Measurements from ENCODE around the gene ELK3. TPM values are rescaled to one million over a fixed set of nuclear protein-coding genes. Genes with fewer than 3 reads are reported as not detected.

ELK3 gene
- polyA plus RNA-seq, 3 donors: 12.1 to 14.9 (median 14.6) TPM

- Histone ChIP-seq H3K4me3 (replicated peaks in 1 of 3; ENCODE audit: low read depth in 2 of 3, low read length in 3 of 3) (no peak overlapping the region), H3K9ac (ENCODE audit: insufficient read depth, low read length, poor library complexity, severe bottlenecking) (no peak overlapping the region), H4K20me1 (ENCODE audit: insufficient read depth, low read length) (no peaks in the 10 kb centered on the region), H3K27me3 (ENCODE audit: control insufficient read depth in 2 of 2, insufficient read depth in 2 of 2, low read length in 2 of 2) (no peaks in the 10 kb centered on the region), H3K4me2 (replicated peaks; ENCODE audit: extremely low read depth, low read length, poor library complexity, severe bottlenecking) (no peak overlapping the region), H3K4me1 (ENCODE audit: control insufficient read depth in 1 of 2, insufficient read depth in 2 of 2, low read length in 2 of 2) (no peaks in the 10 kb centered on the region), H2AFZ (ENCODE audit: insufficient read depth, low read depth, low read length, poor library complexity, severe bottlenecking) (no peak overlapping the region), H3K27ac (ENCODE audit: low read depth in 1 of 2, low read length in 2 of 2) (no peak overlapping the region), H3K79me2 (ENCODE audit: insufficient read depth, low read length) (no peaks in the 10 kb centered on the region), H3K9me3 (replicated peaks in 1 of 2; ENCODE audit: control insufficient read depth in 1 of 2, insufficient read depth in 1 of 2, low read length in 2 of 2) (no peaks in the 10 kb centered on the region), H3K36me3 (replicated peaks in 1 of 2; ENCODE audit: control insufficient read depth in 1 of 2, insufficient read depth in 2 of 2, low read length in 2 of 2) (no peaks in the 10 kb centered on the region)
- no peaks in the 10 kb centered on the region for H3K4me1 Mint-ChIP-seq
- intact Hi-C loops (cut with micrococcal nuclease): no loop called here
- no peak for TF ChIP-seq CTCF (IDR thresholded peaks at IDR 0.05)
- H3K27ac Mint-ChIP-seq: no peak overlapping the region
- WGBS (ENCODE audit: insufficient coverage): 100% methylated on average over 3 of the region's 7 CpGs
- H3K4me3 Mint-ChIP-seq: no peak overlapping the region
- H3K36me3 Mint-ChIP-seq: no peaks in the 10 kb centered on the region
- no peak for DNase-seq
- H3K27me3 Mint-ChIP-seq (ENCODE audit: low read depth in 3 of 3): peaks cover 0 to 8% (median 0%) of the 10 kb centered on the region in 3 donors
- no peaks in the 10 kb centered on the region for H3K9me3 Mint-ChIP-seq
Observed at GRCh38 chr12:96155781-96156180, 38.4 kb upstream of the ELK3 start.

GRCh38 chr12:96156211-96156610 lies 38.0 kb upstream of the ELK3 start:
- H3K4me1 ChIP-seq (ENCODE audit: control insufficient read depth in 1 of 2, insufficient read depth in 2 of 2, low read length in 2 of 2): no peaks in the 10 kb centered on the region
- H3K9ac ChIP-seq (ENCODE audit: insufficient read depth, low read length, poor library complexity, severe bottlenecking): no peak overlapping the region
- no peaks in the 10 kb centered on the region for H3K79me2 ChIP-seq (ENCODE audit: insufficient read depth, low read length)
- H2AFZ ChIP-seq (ENCODE audit: insufficient read depth, low read depth, low read length, poor library complexity, severe bottlenecking): no peak overlapping the region
- no peak overlapping the region for H3K4me2 ChIP-seq (replicated peaks; ENCODE audit: extremely low read depth, low read length, poor library complexity, severe bottlenecking)
- H4K20me1 ChIP-seq (ENCODE audit: insufficient read depth, low read length): no peaks in the 10 kb centered on the region
- DNase-seq: no peak
- no peaks in the 10 kb centered on the region for H3K9me3 ChIP-seq (replicated peaks in 1 of 2; ENCODE audit: control insufficient read depth in 1 of 2, insufficient read depth in 1 of 2, low read length in 2 of 2)
- TF ChIP-seq CTCF (IDR thresholded peaks at IDR 0.05): no peak
- no peaks in the 10 kb centered on the region for H3K36me3 Mint-ChIP-seq
- H3K27me3 ChIP-seq (ENCODE audit: control insufficient read depth in 2 of 2, insufficient read depth in 2 of 2, low read length in 2 of 2): no peaks in the 10 kb centered on the region
- H3K9me3 Mint-ChIP-seq: no peaks in the 10 kb centered on the region
- peak overlapping the region in 1 of 7 donors; percentile 20 for H3K27ac Mint-ChIP-seq
- no peak overlapping the region for H3K27ac ChIP-seq (ENCODE audit: low read depth in 1 of 2, low read length in 2 of 2)
- no peak overlapping the region for H3K4me3 Mint-ChIP-seq
- H3K4me1 Mint-ChIP-seq: no peaks in the 10 kb centered on the region
- intact Hi-C loops (cut with micrococcal nuclease): no loop called here
- H3K27me3 Mint-ChIP-seq (ENCODE audit: low read depth in 3 of 3): peaks cover 0 to 8% (median 0%) of the 10 kb centered on the region in 3 donors
- 80% methylated on average over 2 of the region's 3 CpGs for WGBS (ENCODE audit: insufficient coverage)
- no peaks in the 10 kb centered on the region for H3K36me3 ChIP-seq (replicated peaks in 1 of 2; ENCODE audit: control insufficient read depth in 1 of 2, insufficient read depth in 2 of 2, low read length in 2 of 2)
- H3K4me3 ChIP-seq (replicated peaks in 1 of 3; ENCODE audit: low read depth in 2 of 3, low read length in 3 of 3): no peak overlapping the region

Data from CD14-positive monocyte (primary cell).